Measurements from ENCODE around the gene HPX. TPM values are rescaled to one million over a fixed set of nuclear protein-coding genes. Genes with fewer than 3 reads are reported as not detected.

The HPX gene
- total RNA-seq, 2 experiments from 2014 or later, result 0.18 TPM; not detected in 1

DNA sequence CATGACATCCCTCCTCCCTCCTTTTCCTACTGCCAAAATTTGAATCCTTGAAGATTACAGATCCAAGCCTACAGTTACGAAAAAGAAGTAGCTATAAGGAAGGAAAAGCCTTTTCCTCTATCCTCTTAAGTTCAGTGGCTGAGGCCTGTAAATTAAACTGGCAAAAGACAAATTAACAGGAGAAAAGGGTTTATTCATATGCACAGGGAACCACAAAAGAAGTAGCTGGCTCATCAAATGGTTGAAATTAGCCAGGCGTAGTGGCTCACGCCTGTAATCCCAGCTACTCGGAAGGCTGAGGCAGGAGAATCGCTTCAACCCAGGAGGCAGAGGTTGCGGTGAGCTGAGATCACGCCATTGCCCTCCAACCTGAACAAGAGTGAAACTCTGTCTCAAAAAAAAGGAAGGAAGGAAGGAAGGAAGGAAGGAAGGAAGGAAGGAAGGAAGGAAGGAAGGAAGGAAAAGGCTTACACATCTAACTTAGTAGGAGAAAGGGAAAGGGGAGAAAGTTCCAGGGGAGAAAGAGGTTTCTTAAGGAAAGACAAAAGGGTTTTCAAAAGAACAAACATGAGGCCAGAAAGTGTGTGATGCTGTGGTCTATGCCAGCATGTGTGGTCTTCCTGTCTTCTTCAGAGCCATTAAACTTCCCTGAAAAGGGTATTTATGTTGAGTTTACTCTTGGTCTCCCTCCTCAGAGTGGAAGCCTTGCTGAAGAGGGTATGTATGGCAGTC lies 55.6 kb downstream of the HPX start:
- H3K9me3 Mint-ChIP-seq, result no peaks in the 10 kb centered on the region
- DNase-seq, result no peak
- ChIA-PET POLR2A (interaction anchor here (0.7 kb wide), 1 partner anchor 17 kb away, joined by 3 read pairs; no protein-coding TSS in a partner anchor), CTCF (interaction anchor here (1.1 kb wide), 1 partner anchor 14 kb away, joined by 3 read pairs; no protein-coding TSS in a partner anchor)
- peaks cover 22% of the 10 kb centered on the region for H3K4me1 Mint-ChIP-seq
- H3K4me3 Mint-ChIP-seq, result no peak overlapping the region
- H3K27ac Mint-ChIP-seq, result no peak overlapping the region
- no peaks in the 10 kb centered on the region for H3K27me3 Mint-ChIP-seq
- H3K36me3 Mint-ChIP-seq (ENCODE audit: low read depth), result peaks cover under 1% of the 10 kb centered on the region

Other genes starting within 250 kb of the HPX start
- gene OR52W1, start 241.8 kb downstream of the HPX start, total RNA-seq, result not detected
- not detected for gene C11orf42, start 235.4 kb downstream of the HPX start, total RNA-seq
- gene FHIP1B, start 206.4 kb downstream of the HPX start, total RNA-seq, result 10 to 100 TPM; 19.1 to 19.2 TPM
- under 1 TPM; 0.20 to 0.30 TPM for gene CNGA4, start 201.9 kb downstream of the HPX start, total RNA-seq
- gene CCKBR, start 181.1 kb downstream of the HPX start, total RNA-seq, result not detected
- gene CAVIN3, start 120.5 kb downstream of the HPX start, total RNA-seq, result 10 to 100 TPM; 12.1 to 13.2 TPM
- gene SMPD1, start 50.5 kb downstream of the HPX start, total RNA-seq, result 10 to 100 TPM; 55.1 to 58.5 TPM
- gene APBB1, start 21.9 kb downstream of the HPX start, total RNA-seq, result 10 to 100 TPM; 56.0 to 57.6 TPM
- 1 to 10 TPM; 7.9 to 9.9 TPM for gene TRIM3, start 33.0 kb upstream of the HPX start, total RNA-seq
- 10 to 100 TPM; 38.5 to 39.2 TPM for gene ARFIP2, start 40.3 kb upstream of the HPX start, total RNA-seq
- gene TIMM10B, start 40.5 kb upstream of the HPX start, total RNA-seq, result 10 to 100 TPM; 39.0 to 40.5 TPM
- 10 to 100 TPM; 18.5 to 19.6 TPM for gene DNHD1, start 56.3 kb upstream of the HPX start, total RNA-seq
- gene RRP8, start 162.6 kb upstream of the HPX start, total RNA-seq, result 10 to 100 TPM; 21.8 to 24.4 TPM
- gene ILK, start 162.8 kb upstream of the HPX start, total RNA-seq, result 100 to 1,000 TPM; 135 to 138 TPM
- 100 to 1,000 TPM; 159 to 161 TPM for gene TAF10, start 171.2 kb upstream of the HPX start, total RNA-seq
- 100 to 1,000 TPM; 130 to 131 TPM for gene TPP1, start 178.4 kb upstream of the HPX start, total RNA-seq
- under 1 TPM; 0.23 to 0.25 TPM for gene DCHS1, start 214.8 kb upstream of the HPX start, total RNA-seq
- 10 to 100 TPM; 54.1 to 56.3 TPM for gene MRPL17, start 242.4 kb upstream of the HPX start, total RNA-seq

Measured in activated CD4-positive, alpha-beta memory T cell treated with anti-CD3 and anti-CD28 coated beads, Interleukin-2, amount 10 ng/mL, durations not matched to agents 7 days and 5 days (primary cell).